GM19455 (cell line): ENCODE data around the gene C21orf58.

ENCODE experiments used
- ATAC-seq: cut with Tn5 transposase; IDR thresholded peaks from one replicate; pipeline ENCODE4 v1.9.1; 2021; ENCODE audit not compliant: unreplicated experiment

The C21orf58 gene

DNA sequence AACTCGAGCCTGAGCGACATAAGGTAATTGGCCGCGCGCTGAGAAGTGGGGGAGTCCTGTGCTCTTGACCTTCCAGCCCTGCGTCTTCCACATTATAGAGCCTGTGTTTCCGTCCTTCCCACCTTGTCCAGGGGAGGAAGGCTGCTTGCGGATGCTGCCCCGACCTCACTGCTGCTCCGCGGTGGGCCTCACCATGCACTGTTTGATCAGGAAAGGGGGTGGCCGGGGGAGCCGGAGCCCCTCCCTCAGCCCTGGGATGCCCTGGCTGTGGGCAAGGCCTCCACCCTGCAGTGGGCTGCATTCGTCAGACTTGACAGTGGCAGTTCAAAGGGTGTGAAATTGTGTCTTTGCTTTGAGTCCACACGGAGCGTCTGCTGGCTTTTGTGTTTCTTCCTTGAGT lies 30.4 kb upstream of the C21orf58 start:
- no peak for ATAC-seq

DNA sequence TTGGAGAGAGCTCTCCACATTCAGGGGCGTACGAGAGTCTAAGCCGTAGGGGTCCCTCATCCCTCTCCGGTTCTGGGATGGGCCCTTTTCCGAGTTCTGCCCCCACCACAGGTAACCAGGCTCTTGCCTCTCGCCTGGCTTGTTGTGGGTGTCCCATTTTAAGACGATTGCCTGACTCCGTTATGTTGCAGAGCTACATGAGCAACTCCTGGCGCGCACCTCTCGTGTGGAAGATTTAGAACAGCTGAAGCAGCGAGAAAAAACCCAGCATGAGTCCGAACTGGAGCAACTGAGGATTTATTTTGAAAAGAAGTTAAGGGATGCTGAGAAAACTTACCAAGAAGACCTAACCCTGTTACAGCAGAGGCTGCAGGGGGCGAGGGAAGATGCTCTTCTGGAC lies 29.2 kb upstream of the C21orf58 start:
- no peak for ATAC-seq

DNA sequence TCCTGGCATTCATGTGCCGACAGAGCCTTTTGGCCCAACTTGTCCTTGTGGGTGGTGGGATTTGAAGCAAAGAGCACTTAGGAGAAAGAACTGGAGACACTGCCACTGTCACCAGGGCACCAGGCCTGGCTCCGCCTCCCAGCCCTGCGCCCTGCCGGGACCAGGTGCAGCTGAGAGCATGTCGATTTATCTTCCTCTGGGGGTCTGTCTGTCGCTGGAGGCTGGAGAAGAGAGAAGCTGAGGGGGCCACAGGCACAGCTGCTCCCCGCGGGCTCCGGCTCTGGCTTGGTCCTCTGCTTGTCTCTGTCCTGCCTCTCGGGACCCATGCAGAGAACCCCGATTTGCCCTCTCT lies 28.5 kb upstream of the C21orf58 start:
- no peak for ATAC-seq

DNA sequence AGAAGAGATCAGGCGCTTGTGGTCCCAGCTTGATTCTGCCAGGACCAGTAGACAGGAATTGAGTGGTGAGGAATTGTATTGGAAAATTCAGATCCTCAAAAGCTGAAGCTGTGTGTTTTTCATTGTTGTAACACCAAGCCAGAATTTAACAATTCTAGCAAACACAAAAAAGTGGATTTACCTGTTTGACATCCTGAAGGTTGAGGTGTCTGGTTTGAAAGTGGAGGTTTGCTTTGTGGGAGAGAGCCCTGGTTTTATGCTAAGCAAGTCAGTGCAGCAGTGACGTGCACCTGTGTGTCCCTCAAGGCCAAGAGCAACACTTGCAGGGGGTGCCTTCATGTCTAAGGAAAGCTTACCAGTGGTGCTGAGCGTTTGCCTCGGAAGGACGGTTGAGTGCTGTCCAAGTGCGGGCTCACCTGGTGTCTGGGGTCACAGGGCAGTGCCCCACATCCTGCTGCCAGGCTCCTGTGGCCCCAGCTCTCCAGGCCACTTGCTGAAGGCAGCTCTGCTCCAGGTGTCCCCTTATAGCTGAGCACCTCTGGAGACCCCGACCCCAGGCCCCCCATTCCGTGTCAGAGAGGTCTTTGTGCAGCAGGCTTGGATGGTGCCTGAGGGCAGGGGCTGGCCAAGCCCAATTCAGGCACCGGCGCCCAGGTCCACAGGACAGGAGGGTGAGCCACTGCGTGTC lies 27.9 kb upstream of the C21orf58 start:
- ATAC-seq: no peak

DNA sequence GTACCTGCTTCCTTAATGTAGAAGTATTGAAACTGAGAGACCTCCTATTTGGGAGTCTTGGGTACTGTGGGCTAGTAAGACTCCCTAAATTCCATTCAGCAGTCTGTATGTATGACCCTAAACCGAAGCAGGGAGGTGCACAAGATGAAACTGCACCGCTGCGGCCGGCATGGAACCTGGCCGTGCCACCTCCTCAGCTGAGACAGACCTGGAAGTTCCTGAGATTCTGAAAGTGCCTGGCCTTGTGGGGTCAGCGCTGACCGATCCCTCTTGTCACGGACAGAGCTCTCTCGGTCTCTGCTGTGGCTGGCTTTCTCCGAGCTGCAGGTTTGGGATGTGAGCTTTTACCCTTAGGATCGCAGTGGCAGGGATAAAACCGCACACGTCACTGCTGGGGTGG lies 27.3 kb upstream of the C21orf58 start:
- ATAC-seq: no peak

DNA sequence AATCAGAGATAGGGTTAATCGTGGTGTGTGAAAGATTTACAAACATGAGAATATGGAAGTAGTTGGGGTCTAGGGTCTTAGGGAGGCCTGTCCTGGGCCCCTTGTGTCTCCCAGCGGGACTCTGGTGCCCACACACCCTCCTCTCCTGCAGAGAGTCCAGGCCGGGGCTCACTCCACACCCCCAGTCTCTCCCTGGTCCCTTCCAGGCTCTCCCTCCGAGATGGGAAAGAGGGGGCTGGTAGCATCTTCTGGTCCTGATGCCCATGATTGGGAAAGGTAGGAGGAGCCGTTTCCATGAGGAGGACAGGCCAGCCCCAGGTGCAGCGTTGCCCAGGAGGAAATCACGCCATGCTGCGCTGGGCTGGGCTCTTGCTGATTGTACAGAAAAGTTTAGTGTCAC lies 26.9 kb upstream of the C21orf58 start:
- no peak for ATAC-seq

DNA sequence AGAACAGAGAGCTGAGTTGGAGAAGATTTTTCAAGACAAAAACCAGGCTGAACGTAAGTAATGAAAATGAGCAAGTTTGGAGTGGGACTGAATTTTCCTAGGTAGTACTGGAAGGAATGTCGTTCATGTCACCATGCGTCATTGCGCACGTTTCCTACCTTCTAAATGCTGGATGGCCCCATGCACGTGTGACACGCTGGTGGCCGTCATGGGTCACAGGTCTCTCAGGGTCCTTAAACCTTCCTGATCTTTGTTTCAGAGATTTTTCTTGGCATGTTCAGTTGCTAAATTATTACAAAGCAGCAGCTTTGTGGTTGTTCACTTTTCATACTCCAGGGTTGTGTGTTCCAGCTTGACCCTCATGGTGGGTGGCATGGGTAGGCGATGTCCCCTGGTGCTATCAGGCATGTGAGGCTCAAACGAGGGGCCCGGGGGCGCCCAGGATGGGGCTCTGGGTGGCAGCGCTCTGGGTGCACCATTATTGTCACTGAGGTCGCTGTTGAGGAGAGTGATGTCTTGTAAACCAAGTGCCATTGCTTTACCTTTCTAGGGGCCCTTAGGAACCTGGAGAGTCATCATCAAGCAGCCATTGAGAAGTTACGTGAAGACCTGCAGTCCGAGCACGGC lies 25.6 kb upstream of the C21orf58 start:
- ATAC-seq: no peak

DNA sequence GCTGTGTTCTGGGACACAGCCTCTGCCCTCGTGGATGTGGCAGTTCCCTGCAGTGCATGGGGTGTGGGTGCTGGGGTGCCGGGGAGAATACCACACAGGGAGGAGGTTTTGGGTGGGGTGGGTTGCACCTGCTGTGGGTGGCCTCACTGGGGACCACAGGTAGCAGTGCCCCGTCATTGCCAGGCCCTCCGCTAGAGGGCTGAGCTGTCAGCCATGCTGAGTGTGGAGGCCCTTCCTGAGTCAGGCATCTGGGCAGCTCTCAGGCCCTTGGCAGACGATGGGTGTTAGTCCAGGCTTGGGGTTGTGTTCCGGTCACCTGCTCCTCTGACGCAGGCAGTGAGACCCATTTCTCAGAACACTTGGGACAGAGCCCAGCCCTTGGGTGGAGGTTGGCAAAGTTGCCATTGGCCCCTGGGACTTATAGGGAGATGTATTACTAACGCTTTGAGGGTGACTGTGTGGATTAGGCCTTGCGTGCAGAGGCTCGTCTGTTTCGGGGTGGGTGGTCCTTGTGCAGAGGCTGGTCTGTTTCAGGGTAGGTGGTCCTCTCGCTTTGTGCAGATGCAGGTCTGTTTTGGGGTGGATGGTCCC lies 24.2 kb upstream of the C21orf58 start:
- no peak for ATAC-seq

DNA sequence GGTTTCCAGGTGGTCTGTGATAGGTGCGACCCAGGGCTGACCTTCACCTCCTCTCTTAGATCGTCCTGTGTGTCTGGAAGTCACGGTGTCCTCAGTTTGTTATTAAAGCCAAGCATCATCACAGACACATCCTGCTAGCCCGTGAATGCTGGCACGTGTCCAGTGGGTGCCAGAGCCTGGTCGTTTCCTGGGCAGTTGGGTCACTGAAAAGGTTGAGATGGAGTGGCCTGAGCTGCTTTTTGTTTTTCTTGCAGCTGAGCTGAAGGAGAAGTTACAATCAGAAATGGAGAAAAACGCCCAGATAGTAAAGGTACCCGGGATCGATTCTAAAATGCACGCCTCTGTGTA lies 23.5 kb upstream of the C21orf58 start:
- no peak for ATAC-seq

DNA sequence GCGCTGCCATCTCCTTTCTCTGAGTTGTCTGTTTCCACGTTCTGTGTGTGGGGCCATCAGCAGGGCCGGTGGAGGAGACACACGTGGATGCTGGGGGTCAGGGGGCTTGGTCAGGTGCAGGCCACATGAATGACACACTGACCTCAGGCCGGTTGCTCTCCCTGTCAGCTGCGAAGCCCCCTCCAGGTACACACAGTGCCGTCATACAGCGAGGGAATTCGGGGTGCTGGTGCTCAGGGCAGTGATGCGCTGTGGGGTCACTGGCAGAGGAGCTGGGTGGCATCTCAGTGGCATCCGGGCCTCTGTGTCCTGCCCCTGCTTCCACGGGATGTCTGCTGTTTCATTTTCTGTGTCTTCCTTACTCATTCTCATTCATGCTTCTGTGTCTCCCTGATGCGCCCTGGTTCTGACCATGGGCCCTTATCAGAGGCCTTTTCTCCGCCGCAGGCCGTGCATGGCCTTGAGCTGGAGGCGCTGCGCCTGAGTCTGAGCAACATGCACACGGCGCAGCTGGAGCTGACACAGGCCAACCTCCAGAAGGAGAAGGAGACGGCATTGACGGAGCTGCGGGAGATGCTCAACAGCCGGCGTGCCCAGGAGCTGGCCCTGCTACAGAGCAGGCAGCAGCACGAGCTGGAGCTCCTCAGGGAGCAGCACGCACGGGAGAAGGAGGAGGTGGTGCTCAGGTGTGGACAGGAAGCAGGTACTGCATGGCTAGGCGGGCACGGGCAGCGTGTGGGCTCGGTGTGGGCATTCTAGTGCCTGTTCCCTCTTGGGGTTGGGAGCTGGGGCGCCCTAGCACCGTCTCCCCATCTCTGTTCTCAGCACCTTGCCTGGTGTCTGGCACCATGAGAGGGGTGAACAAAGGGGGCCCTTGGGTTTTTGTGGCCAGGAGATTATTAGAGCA lies 22.9 kb upstream of the C21orf58 start:
- ATAC-seq: no peak

DNA sequence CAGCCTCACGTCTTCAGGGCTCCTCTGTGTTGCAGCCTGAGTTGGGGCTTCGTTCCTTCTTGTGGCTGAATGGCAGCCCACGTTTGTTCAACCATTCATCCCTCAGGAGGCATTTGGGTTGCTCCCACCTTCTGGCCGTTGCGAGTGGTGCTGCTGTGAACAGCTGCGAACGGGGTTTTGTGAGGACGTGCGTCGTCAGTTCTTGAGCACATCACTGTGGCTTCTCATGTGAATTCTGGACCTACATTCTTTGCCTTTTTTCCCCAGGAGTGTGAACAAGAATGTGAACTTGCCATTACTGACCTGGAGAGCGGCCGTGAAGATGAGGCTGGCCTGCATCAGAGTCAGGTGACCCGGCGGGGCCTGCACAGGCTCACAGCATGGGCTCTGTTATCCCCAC lies 22.2 kb upstream of the C21orf58 start:
- ATAC-seq: no peak

DNA sequence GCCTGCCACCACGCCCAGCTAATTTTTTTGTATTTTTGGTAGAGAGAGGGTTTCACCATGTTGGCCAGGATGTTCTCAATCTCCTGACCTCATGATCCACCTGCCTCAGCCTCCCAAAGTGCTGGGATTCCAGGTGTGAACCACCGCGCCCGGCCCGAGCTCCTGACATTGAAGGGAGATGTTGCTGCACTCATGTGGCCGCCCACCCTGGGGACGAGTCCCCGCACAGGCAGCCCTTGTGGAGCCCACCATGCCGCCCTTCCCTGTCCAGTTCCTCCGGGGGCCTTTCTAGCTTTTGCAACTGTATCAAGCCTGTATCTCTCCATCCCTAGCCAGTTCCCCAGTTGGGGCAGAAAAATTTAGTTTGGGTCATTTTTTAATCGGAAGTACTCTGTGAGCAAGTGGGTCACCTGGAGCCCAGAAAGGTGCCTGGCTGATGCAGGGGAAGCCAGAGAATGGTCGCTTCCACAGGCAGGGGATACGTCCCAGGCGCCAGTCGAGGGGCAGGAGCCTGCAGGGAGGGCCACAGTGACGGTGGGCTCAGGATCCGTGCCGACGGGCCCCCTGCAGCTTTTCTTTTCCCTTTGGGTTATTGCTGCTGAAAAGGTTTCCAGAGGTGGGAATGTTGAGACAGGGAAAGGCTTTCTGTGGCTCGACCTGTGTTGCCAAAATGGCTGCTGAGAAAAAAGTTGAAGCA lies 20.7 kb upstream of the C21orf58 start:
- no peak for ATAC-seq

DNA sequence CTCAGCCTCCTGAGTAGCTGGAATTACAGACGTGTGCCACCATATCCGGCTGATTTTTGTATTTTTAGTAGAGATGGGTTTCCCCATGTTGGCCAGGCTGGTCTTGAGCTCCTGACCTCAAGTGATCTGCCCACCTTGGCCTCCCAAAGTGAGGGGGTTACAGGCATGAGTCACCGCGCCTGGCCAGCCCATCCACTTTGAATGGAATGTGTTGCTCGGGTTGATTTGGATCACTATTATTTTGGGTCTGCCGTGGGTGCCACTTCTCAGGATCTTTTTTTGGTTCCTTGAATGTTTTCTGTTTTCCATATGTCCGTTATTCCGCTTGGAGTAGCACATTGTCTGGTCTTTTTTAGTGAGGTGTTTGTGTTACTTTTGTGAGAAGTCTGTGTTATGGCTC lies 17.3 kb upstream of the C21orf58 start:
- no peak for ATAC-seq

DNA sequence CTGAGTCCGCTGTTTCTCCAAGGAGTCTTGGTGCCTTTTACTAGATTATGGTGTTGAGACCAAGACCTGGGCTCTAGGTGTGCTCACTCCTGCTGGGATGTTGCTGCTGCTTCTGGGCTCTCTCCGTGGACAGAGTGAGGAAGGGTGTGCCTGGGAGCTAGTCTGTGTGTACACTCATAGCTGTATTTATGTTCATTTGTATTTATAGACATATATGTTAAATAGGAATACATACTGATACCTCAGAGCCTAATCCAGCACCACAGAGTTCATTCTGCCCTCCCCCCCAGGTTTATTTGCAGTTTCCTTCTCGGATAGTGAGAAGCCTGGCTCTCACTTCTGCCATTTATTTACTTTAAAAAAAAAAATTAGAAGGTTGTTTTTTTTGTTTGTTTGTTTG lies 12.9 kb upstream of the C21orf58 start:
- ATAC-seq: no peak

DNA sequence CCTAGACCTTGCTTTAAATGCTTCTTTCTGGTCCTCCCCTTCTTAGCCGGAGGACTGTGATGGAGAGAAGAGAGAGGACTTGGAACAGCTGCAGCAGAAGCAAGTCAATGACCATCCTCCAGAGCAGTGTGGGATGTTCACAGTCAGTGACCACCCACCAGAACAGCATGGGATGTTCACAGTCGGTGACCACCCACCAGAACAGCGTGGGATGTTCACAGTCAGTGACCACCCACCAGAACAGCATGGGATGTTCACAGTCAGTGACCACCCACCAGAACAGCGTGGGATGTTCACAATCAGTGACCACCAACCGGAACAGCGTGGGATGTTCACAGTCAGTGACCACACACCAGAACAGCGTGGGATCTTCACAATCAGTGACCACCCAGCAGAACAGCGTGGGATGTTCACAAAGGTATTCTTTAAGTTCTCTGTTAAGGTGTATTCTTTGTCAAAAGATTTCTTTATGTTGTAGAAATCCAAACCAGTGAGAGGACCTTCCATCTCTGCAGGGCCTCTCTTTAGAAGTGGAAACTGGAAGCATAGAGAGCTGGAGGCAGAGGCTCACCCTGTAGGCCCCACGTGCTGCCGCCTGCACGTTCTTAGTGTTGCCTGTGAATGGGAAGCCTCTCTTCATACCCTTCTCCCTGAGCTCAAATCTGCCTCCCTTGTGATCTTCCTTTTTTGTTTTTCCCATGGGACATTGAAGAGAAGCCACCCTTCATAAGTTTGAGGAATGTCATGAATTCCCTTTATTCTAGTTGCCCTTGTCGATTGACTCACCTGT lies 10.9 kb upstream of the C21orf58 start:
- no peak for ATAC-seq

DNA sequence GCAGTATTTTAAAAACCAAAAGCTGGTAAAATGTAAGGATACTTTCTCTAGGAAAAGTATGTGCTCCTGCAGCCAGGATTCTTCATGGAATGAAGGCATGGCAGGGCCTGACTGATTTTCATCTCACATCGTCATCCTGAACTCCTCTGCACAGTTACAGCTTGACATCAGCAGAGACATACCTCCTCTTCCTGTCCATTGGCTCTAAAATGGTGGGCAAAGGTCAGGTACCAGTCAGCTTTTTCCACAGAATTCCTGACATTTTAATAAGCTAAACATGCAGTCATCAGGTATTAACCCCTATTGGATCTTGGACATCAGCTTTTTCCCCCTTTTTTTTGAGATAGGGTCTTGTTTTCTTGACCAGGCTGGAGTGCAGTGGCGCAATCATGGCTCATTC lies 6.1 kb upstream of the C21orf58 start:
- ATAC-seq: no peak

DNA sequence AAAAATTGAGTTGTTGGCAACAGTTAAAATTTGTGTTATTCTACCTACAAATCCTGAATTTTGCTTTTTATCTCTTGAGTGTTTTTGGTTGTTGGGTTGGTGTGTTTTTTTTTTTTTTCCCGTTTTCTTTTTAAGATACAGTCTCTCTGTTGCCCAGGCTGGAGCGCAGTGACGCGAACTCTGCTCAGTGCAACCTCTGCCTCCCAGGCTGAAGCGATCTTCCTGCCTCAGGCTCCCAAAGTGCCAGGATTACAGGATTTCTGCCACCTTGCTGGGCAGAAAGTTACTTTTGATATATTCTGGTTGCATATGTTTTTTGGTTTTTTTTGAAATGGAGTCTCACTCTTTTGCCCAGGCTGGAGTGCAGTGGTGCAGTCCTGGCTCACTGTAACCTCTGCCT lies 4.5 kb upstream of the C21orf58 start:
- ATAC-seq: no peak

DNA sequence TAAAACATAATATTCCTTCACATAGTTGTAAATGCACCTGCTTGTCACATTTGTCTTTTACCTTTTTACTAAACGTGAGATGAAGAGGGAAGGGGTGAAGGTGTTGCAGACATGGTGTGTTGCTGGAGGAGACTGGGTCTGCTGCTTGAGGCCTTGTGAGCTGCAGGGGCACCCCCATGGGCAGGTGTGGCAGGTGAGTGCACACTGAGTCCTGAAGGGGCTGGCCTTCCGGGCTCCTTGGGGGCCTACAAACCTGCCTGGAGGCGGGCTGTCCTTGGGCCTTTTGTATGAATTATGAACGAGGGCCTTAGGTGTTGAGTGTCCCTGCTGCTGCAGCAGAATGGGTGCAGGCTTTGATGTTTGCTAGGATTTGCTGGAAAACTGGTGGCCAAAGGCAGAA lies 4.0 kb upstream of the C21orf58 start:
- no peak for ATAC-seq

DNA sequence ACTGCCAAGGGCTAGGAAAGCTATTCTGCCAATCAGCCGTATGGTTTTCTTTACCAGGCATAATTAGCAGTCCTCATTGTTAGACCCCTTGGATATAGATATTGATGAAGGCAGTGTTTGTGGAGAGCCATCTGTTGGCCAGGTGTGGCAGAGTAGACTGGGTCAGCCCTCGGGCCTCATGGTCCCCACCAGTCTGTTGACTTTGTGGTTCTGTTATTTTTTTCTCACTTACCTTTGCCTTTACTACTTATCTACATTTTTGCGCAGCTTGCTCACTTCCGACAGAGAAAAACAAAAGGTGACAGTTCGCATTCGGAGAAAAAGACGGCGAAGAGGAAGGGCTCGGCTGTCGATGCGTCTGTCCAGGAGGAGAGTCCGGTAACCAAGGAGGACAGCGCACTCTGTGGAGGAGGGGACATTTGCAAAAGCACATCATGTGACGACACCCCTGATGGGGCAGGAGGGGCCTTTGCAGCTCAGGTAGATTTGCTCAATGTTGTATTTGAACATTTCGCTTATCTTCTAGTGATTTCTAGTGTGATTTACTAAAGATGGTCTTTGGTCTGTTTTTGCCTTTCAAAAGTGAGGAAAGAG lies 2.5 kb upstream of the C21orf58 start:
- ATAC-seq: no peak
